ENCODE measurements around the gene VARS1. TPM values are rescaled to one million over a fixed set of nuclear protein-coding genes. Genes with fewer than 3 reads are reported as not detected.
A peak's percentile ranks its signal among the peaks of the same experiment; 100 is the strongest.

VARS1 gene
- total and polyA plus RNA-seq, 2 of the 4 experiments (the other 2 are of a cell fraction), result 41.2 to 42.0 TPM

GRCh38 chr6:31813465-31813849, 17.9 kb upstream of the VARS1 start:
- H3K4me1 ChIP-seq (ENCODE audit: control insufficient read depth, insufficient read depth, low read length), result peaks cover 3% of the 10 kb centered on the region
- H3K36me3 ChIP-seq (ENCODE audit: control insufficient read depth, insufficient read depth, low read length), result no peaks in the 10 kb centered on the region
- peak overlapping the region; percentile 26; the same call in 1 of the 2 replicates for H3K56ac ChIP-seq (ENCODE audit: extremely low read depth, insufficient read depth, low read length)
- H3K18ac ChIP-seq (ENCODE audit: low read depth, low read length), result no peak overlapping the region
- H3K14ac ChIP-seq (replicated peaks; ENCODE audit: low read depth, low read length), result peak overlapping the region; percentile 87
- ChIA-PET CTCF (no interaction called here), POLR2A (ENCODE audit: unreplicated experiment) (interaction anchor here (2.0 kb wide), 1 partner anchor 14 kb away, joined by 10 read pairs; the partner anchor contains the start of gene HSPA1B)
- H2BK20ac ChIP-seq (ENCODE audit: low read depth, low read length), result no peak overlapping the region
- peak overlapping the region; percentile 79 for H2BK5ac ChIP-seq (ENCODE audit: low read depth, low read length, poor library complexity, severe bottlenecking)
- H3K9ac ChIP-seq (ENCODE audit: low read depth, low read length), result peak overlapping the region; percentile 84; the same call in 1 of the 2 replicates
- BruUV-seq (replicated peaks), result no TSS peak
- TF ChIP-seq RFX5 (IDR thresholded peaks at IDR 0.05; ENCODE audit: low read depth, low read length) (no peak), MAZ (IDR thresholded peaks at IDR 0.05; ENCODE audit: borderline replicate concordance, low read depth, low read length) (no peak), CHD1 (IDR thresholded peaks at IDR 0.05; ENCODE audit: low read depth, low read length) (no peak), RAD21 (IDR thresholded peaks at IDR 0.05; ENCODE audit: low read length) (no peak), NFE2L2 (IDR thresholded peaks at IDR 0.05; ENCODE audit: low read depth, low read length) (no peak), MAFK (IDR thresholded peaks at IDR 0.05; ENCODE audit: low read depth, low read length) (no peak)
- TF ChIP-seq, protein P1, sequence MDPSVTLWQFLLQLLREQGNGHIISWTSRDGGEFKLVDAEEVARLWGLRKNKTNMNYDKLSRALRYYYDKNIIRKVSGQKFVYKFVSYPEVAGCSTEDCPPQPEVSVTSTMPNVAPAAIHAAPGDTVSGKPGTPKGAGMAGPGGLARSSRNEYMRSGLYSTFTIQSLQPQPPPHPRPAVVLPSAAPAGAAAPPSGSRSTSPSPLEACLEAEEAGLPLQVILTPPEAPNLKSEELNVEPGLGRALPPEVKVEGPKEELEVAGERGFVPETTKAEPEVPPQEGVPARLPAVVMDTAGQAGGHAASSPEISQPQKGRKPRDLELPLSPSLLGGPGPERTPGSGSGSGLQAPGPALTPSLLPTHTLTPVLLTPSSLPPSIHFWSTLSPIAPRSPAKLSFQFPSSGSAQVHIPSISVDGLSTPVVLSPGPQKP (IDR thresholded peaks at IDR 0.05; ENCODE audit: borderline replicate concordance, low read depth, low read length), result no peak
- dilution Hi-C loops (cut with HindIII; ENCODE audit: low sequenced_read_pairs, unreplicated experiment) (no loop called here), intact Hi-C loops (cut with micrococcal nuclease) (no loop called here), in situ Hi-C loops (cut with MboI; ENCODE audit: low sequenced_read_pairs) (no loop called here)
- peak overlapping the region; percentile 98; the same call in 1 of the 2 replicates for H4K5ac ChIP-seq (ENCODE audit: low read depth, low read length)
- no peak overlapping the region for H3K4me2 ChIP-seq (ENCODE audit: low read depth, low read length)
- H2BK15ac ChIP-seq (ENCODE audit: low read depth, low read length), result no peak overlapping the region
- no peaks in the 10 kb centered on the region for H3K27me3 ChIP-seq (ENCODE audit: control insufficient read depth, insufficient read depth, low read length)
- WGBS, 2 experiments (ENCODE audit: extremely low coverage in 2 of 2, insufficient read length in 1 of 2), result no CpG with 5 or more reads among the region's 7 CpGs
- H4K20me1 ChIP-seq (ENCODE audit: insufficient read depth, low read length), result no peaks in the 10 kb centered on the region; the same call in 1 of the 2 replicates
- H3K9me1 ChIP-seq (ENCODE audit: insufficient read depth, low read length), result no peaks in the 10 kb centered on the region; the same call in none of the 2 replicates
- no peak overlapping the region for H2AFZ ChIP-seq (replicated peaks; ENCODE audit: low read length, poor library complexity)
- H3K4ac ChIP-seq (ENCODE audit: low read depth, low read length), result peak overlapping the region; percentile 77; the same call in 1 of the 2 replicates
- peak overlapping the region; percentile 59 to 88; a peak in 3 of 4 replicates for H4K8ac ChIP-seq (ENCODE audit: low read depth in 2 of 2, low read length in 2 of 2)
- H4K91ac ChIP-seq (ENCODE audit: insufficient read depth, low read depth, low read length), result 0 out of 2 replicates have a peak overlapping the region, but pooled peaks have one; percentile 18
- no peak for ATAC-seq (ENCODE audit: low read depth)
- peaks cover 7 to 17% of the 10 kb centered on the region in 2 experiments for H3K79me1 ChIP-seq (ENCODE audit: low read depth in 1 of 2, low read length in 2 of 2)
- H3K9me3 ChIP-seq (ENCODE audit: control insufficient read depth, insufficient read depth, low read length), result no peaks in the 10 kb centered on the region
- no peak overlapping the region for H2AK9ac ChIP-seq (replicated peaks; ENCODE audit: low read depth, low read length, poor library complexity)
- H3K23ac ChIP-seq (ENCODE audit: low read depth, low read length), result peak overlapping the region; percentile 67; the same call in 1 of the 2 replicates
- H2BK120ac ChIP-seq (ENCODE audit: low read depth, low read length), result no peak overlapping the region
- no peak overlapping the region for H3K4me3 ChIP-seq (ENCODE audit: insufficient read depth, low read depth, low read length)
- no peak for DNase-seq
- H2AK5ac ChIP-seq (ENCODE audit: low read depth, low read length), result peak overlapping the region; percentile 49
- H3K27ac ChIP-seq (ENCODE audit: insufficient read depth, low read length), result no peak overlapping the region

Data from IMR-90 (cell line).